Progenitor cell of endocrine pancreas (in vitro differentiated cells): ENCODE data around the gene NCOA1. TPM values are rescaled to one million over a fixed set of nuclear protein-coding genes. Genes with fewer than 3 reads are reported as not detected.
"Not testable (repeated sequence)": the region's sequence is repeated elsewhere in the genome, so short reads cannot be mapped to it uniquely, and the experiment has no call there.

Source experiments
- DNase-seq: peaks from one replicate; pipeline ENCODE4 v3.0.0; 2021; ENCODE audit warnings: low spot score; ENCODE audit not compliant: unreplicated experiment
- H3K27ac Mint-ChIP-seq: 2 replicates; pipeline ENCODE4 v1.8.0; 2021; ENCODE audit warnings: mild to moderate bottlenecking, moderate library complexity, mixed read lengths
- H3K27me3 Mint-ChIP-seq: 2 replicates; pipeline ENCODE4 v1.8.0; 2021; ENCODE audit warnings: mixed read lengths
- H3K36me3 Mint-ChIP-seq: 2 replicates; pipeline ENCODE4 v1.8.0; 2022; ENCODE audit warnings: mixed read lengths; ENCODE audit not compliant: insufficient read depth
- H3K4me1 Mint-ChIP-seq: 2 replicates; pipeline ENCODE4 v1.8.0; 2021; ENCODE audit warnings: low read depth, mixed read lengths
- H3K4me3 Mint-ChIP-seq: 2 replicates; pipeline ENCODE4 v1.8.0; 2021; ENCODE audit warnings: low read depth, mild to moderate bottlenecking, moderate library complexity, mixed read lengths
- H3K9me3 Mint-ChIP-seq: 2 replicates; pipeline ENCODE4 v1.8.0; 2021; ENCODE audit warnings: low read depth, mixed read lengths
- CTCF ChIP-seq: fragments of 200-600 bp; sonication (generic); IDR thresholded peaks from one replicate; pipeline ENCODE4 v1.5.0; 2021; ENCODE audit warnings: antibody characterized with exemption, mild to moderate bottlenecking; ENCODE audit not compliant: unreplicated experiment
- total RNA-seq: library from RNA; stranded (reverse); gene quantifications from 2 replicates; pipeline ENCODE4 v1.2.1, GENCODE V29; 2021

The NCOA1 gene
- total RNA-seq, 1 donor from 2014 or later: 32.3 TPM

DNA sequence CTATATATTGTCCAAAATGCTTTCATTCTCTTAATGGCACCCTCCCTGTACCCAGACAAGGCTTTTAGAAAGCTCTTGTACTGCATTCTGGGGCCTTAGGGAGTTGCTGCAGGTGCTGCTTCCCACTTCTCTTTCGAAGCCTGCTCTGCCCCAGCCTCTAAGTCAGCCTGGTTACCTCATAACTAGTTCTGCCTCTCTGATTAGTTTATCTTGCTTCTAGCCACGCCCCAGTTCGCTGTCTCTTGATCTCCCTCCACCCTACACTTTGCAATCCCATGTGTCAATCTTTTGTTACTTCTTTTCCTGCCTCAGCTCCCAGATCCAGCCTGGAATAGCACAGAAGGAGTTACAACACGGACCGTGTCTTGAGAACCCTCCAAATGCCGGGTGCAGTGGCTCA lies 13.8 kb upstream of the NCOA1 start:
- no peak for DNase-seq
- no peaks in the 10 kb centered on the region for H3K36me3 Mint-ChIP-seq
- H3K4me1 Mint-ChIP-seq: no peaks in the 10 kb centered on the region
- no peak overlapping the region for H3K4me3 Mint-ChIP-seq
- no peak for TF ChIP-seq CTCF
- no peak overlapping the region for H3K27ac Mint-ChIP-seq
- no peaks in the 10 kb centered on the region for H3K27me3 Mint-ChIP-seq
- H3K9me3 Mint-ChIP-seq: peaks cover 3% of the 10 kb centered on the region

- no peak overlapping the region for H3K4me3 Mint-ChIP-seq
- DNase-seq: no peak
- H3K9me3 Mint-ChIP-seq: peaks cover 3% of the 10 kb centered on the region
- H3K4me1 Mint-ChIP-seq: peaks cover 2% of the 10 kb centered on the region
- H3K36me3 Mint-ChIP-seq: no peaks in the 10 kb centered on the region
- TF ChIP-seq CTCF: no peak
- H3K27ac Mint-ChIP-seq: no peak overlapping the region
- H3K27me3 Mint-ChIP-seq: peaks cover 2% of the 10 kb centered on the region
These were observed 12.8 kb upstream of the NCOA1 start for GRCh38 chr2:24478243-24478642.

GRCh38 chr2:24480245-24480644 lies 10.8 kb upstream of the NCOA1 start:
- Mint-ChIP-seq H3K4me1 (peaks cover 2% of the 10 kb centered on the region), H3K9me3 (peaks cover 10% of the 10 kb centered on the region), H3K27ac (no peak overlapping the region), H3K36me3 (no peaks in the 10 kb centered on the region), H3K4me3 (no peak overlapping the region), H3K27me3 (peaks cover 3% of the 10 kb centered on the region)
- no peak for DNase-seq
- no peak for TF ChIP-seq CTCF

DNA sequence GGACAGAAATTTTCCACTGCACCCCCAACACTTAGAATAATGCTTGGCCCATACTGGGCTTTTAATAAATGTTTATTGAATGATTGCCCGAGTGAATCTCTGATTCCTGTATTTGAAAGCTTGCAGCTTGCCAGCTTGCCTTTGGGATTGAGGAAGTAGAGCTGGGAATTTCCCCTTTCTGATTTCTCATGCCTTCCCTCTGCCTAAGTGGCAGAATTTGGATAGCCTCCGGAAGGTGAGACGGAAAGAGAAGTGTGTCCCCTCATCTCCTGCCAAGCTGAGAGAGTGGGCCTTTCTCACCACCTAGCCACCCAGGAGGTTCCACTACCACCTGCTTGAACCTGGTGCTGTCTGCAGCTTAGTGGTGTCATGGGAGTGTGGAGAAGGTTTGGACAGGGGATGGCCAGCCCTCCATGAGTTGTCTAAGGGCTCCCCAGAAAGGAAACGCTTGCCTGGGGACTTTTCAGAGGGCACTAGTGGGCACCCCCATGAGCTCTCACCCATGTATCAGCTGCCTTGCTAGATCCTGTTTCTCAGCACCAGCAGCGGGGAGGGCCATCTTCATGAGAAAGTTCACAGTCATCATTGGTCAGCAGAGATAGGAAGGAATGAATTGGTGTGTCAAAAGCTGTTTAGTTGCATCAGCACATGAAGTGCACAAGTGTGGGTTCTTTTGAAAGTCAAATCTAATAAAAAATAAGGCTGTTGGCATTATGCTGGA lies 8.6 kb upstream of the NCOA1 start:
- TF ChIP-seq CTCF: no peak
- Mint-ChIP-seq H3K4me1 (peaks cover 7% of the 10 kb centered on the region), H3K9me3 (peaks cover 10% of the 10 kb centered on the region), H3K27me3 (peaks cover 3% of the 10 kb centered on the region), H3K36me3 (no peaks in the 10 kb centered on the region), H3K4me3 (no peak overlapping the region), H3K27ac (no peak overlapping the region)
- DNase-seq: no peak

DNA sequence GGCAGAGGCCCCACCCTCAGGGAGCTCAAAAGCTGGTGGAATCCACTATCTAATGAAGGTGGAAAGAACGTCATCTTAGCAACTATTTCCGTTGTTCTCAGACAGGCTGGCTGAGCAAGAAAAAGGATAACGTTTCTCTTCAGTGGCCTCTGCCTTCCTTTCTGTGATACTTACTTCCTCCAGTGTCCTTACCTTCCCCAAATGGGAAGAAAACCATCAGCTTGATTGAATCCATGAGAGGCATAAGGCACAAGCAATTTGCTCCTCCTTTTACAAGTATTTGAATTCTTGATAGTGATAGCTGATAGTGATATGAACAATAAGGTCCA lies 8.1 kb upstream of the NCOA1 start:
- DNase-seq: no peak
- peaks cover 3% of the 10 kb centered on the region for H3K27me3 Mint-ChIP-seq
- H3K36me3 Mint-ChIP-seq: no peaks in the 10 kb centered on the region
- H3K4me1 Mint-ChIP-seq: peaks cover 7% of the 10 kb centered on the region
- H3K27ac Mint-ChIP-seq: no peak overlapping the region
- no peak overlapping the region for H3K4me3 Mint-ChIP-seq
- H3K9me3 Mint-ChIP-seq: peaks cover 10% of the 10 kb centered on the region
- no peak for TF ChIP-seq CTCF

DNA sequence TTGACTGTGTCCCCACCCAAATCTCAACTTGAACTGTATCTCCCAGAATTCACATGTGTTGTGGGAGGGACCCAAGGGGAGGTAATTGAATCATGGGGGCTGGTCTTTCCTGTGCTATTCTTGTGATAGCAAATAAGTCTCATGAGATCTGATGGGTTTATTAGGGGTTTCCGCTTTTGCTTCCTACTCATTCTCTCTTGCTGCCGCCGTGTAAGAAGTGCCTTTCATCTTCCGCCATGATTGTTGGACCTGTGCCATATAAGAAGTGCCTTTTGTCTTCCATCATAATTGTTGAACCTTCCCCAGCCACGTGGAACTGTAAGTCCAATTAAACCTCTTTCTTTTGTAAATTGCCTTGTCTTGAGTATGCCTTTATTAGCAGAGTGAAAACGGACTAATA lies 6.4 kb upstream of the NCOA1 start:
- not testable (repeated sequence) for H3K9me3 Mint-ChIP-seq, H3K36me3 Mint-ChIP-seq, H3K27me3 Mint-ChIP-seq, H3K4me3 Mint-ChIP-seq, DNase-seq, H3K4me1 Mint-ChIP-seq, H3K27ac Mint-ChIP-seq
